Measurements from ENCODE around the gene NEU1. TPM values are rescaled to one million over a fixed set of nuclear protein-coding genes. Genes with fewer than 3 reads are reported as not detected.
A peak's percentile ranks its signal among the peaks of the same experiment; 100 is the strongest.
"Not testable (repeated sequence)": the region's sequence is repeated elsewhere in the genome, so short reads cannot be mapped to it uniquely, and the experiment has no call there.

The NEU1 gene
- total and polyA plus RNA-seq, 2 donors (not counting 1 experiment from before 2014, with no cell fraction given), result 51.2 to 100 TPM

DNA sequence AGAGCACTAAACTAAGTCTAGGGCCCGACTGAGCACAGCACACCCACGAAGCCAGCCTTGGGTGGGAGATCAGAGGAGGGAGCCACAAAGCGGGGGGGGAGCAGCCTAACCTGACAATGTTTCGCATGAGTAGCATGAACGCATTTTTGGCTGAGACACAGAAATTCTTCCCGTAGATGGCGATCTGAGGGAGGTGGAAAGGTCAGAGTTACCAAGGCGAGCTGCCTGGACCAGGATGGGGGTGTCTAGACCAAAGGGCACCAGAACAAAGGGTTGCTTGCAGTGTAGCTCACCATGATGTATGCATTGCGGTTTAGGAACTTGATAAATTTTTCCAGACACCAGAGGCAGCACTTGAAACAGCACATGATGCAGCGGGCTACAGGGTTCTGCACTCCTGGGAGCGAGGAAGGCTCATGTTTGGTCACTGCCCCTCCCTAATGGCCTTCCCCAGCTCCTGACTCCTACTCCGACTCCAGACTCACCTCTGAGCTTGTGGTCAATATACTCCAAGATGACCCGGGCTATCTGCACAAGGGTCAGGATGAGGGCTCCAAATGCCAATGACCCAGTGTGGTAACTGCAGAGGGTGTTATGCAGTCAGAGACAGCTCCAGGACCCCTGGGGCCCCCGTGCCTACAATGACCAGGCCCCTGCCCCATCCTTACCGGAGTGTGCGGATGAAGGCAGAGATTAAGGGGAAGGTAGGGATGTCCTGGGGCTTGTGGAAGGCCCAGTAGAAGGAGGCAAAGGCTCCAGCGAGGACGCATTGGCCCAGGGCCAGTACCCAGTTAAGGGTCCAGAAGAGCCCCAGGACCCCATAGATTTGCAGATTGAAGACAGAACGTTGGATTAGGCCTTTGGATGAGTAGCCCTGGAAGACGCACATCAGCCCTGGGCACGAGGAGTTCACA lies 2.8 kb upstream of the NEU1 start:
- Histone ChIP-seq H3K27me3 (ENCODE audit: control insufficient read depth, insufficient read depth, low read length) (no peaks in the 10 kb centered on the region), H3K27ac (ENCODE audit: insufficient read depth, low read length) (no peak overlapping the region), H3K4me1 (ENCODE audit: control insufficient read depth, extremely low read depth, insufficient read depth, low read length) (peaks cover 4% of the 10 kb centered on the region), H3K36me3 (ENCODE audit: control insufficient read depth, insufficient read depth, low read length) (no peaks in the 10 kb centered on the region), H3K9ac (ENCODE audit: insufficient read depth, low read length) (no peak overlapping the region), H3K4me3 (replicated peaks in 1 of 4; ENCODE audit: control extremely low read depth in 1 of 4, insufficient read depth in 1 of 4, low read depth in 3 of 4, low read length in 4 of 4) (no peak overlapping the region), H4K20me1 (ENCODE audit: control insufficient read depth, extremely low read depth, insufficient read depth, low read length) (no peaks in the 10 kb centered on the region), H2AFZ (ENCODE audit: low read length) (no peak overlapping the region), H3K4me2 (ENCODE audit: extremely low read depth, insufficient read depth, low read length) (no peak overlapping the region), H3K9me3 (ENCODE audit: control insufficient read depth, insufficient read depth, low read depth, low read length) (no peaks in the 10 kb centered on the region), H3K79me2 (ENCODE audit: control insufficient read depth, insufficient read depth, low read length) (peaks cover 6% of the 10 kb centered on the region)
- TF ChIP-seq, protein P1, sequence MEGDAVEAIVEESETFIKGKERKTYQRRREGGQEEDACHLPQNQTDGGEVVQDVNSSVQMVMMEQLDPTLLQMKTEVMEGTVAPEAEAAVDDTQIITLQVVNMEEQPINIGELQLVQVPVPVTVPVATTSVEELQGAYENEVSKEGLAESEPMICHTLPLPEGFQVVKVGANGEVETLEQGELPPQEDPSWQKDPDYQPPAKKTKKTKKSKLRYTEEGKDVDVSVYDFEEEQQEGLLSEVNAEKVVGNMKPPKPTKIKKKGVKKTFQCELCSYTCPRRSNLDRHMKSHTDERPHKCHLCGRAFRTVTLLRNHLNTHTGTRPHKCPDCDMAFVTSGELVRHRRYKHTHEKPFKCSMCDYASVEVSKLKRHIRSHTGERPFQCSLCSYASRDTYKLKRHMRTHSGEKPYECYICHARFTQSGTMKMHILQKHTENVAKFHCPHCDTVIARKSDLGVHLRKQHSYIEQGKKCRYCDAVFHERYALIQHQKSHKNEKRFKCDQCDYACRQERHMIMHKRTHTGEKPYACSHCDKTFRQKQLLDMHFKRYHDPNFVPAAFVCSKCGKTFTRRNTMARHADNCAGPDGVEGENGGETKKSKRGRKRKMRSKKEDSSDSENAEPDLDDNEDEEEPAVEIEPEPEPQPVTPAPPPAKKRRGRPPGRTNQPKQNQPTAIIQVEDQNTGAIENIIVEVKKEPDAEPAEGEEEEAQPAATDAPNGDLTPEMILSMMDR (conservative IDR thresholded peaks at IDR 0.05 in 1 of 2, IDR thresholded peaks at IDR 0.05 in 1 of 2; ENCODE audit: low read depth in 1 of 2, low read length in 2 of 2), result no peak
- TF ChIP-seq EZH2 (IDR thresholded peaks at IDR 0.05; ENCODE audit: low read length, missing control alignments), result no peak
- peak in 1 of 2 donors; percentile 25 for DNase-seq (ENCODE audit: low read depth in 2 of 2)

DNA sequence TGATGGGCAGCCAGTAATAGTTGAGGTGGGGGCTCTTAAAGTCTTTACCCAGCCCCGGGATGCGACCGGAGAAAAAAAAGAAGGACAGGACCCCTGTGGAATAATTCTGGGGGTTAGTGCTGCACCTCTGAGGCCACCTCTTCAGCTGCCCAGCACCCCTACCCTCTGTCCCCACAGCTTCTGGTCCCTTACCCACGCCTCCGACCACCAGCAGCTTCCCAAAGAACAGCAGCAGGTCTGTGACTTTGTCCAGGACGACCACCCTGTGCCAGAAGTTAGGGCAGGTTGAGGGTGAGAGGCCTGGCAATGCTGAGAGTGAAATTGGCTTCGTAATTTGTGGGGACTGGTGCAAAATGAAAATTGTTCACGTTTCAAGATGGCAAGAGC lies 2.2 kb upstream of the NEU1 start:
- Histone ChIP-seq H3K27me3 (ENCODE audit: control insufficient read depth, insufficient read depth, low read length) (no peaks in the 10 kb centered on the region), H4K20me1 (ENCODE audit: control insufficient read depth, extremely low read depth, insufficient read depth, low read length) (no peaks in the 10 kb centered on the region), H3K36me3 (ENCODE audit: control insufficient read depth, insufficient read depth, low read length) (peaks cover 3% of the 10 kb centered on the region), H3K4me1 (ENCODE audit: control insufficient read depth, extremely low read depth, insufficient read depth, low read length) (peaks cover 4% of the 10 kb centered on the region), H3K4me2 (ENCODE audit: extremely low read depth, insufficient read depth, low read length) (no peak overlapping the region), H3K4me3 (replicated peaks in 1 of 4; ENCODE audit: control extremely low read depth in 1 of 4, insufficient read depth in 1 of 4, low read depth in 3 of 4, low read length in 4 of 4) (no peak overlapping the region), H3K9me3 (ENCODE audit: control insufficient read depth, insufficient read depth, low read depth, low read length) (no peaks in the 10 kb centered on the region), H3K79me2 (ENCODE audit: control insufficient read depth, insufficient read depth, low read length) (peaks cover 6% of the 10 kb centered on the region), H3K9ac (ENCODE audit: insufficient read depth, low read length) (no peak overlapping the region), H2AFZ (ENCODE audit: low read length) (no peak overlapping the region), H3K27ac (ENCODE audit: insufficient read depth, low read length) (no peak overlapping the region)
- no peak for DNase-seq (ENCODE audit: low read depth in 2 of 2)
- TF ChIP-seq, protein P1 (conservative IDR thresholded peaks at IDR 0.05 in 1 of 2, IDR thresholded peaks at IDR 0.05 in 1 of 2; ENCODE audit: low read depth in 1 of 2, low read length in 2 of 2), result no peak
- TF ChIP-seq EZH2 (IDR thresholded peaks at IDR 0.05; ENCODE audit: low read length, missing control alignments), result no peak

DNA sequence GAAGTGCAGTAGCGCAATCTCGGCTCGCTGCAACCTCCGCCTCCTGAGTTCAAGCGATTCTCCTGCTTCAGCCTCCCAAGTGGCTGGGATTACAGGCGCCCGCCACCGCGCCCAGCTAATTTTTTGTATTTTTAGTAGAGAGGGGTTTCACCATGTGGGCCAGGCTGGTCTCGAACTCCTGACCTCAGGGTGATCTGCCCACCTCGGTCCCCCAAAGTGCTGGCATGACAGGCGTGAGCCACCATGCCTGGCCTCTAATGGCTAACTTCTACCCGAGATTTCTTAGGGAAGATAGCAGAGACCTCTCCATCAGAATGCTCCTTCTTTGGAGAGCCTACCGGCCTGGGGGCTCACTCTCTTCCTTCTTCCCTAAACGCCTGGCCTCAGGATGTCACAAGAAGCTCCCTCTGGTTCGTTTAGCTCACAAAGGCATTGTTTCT lies 1.5 kb upstream of the NEU1 start:
- not testable (repeated sequence) for H2AFZ ChIP-seq (ENCODE audit: low read length); H3K79me2 ChIP-seq (ENCODE audit: control insufficient read depth, insufficient read depth, low read length); H3K9me3 ChIP-seq (ENCODE audit: control insufficient read depth, insufficient read depth, low read depth, low read length); DNase-seq (ENCODE audit: low read depth in 2 of 2); H3K9ac ChIP-seq (ENCODE audit: insufficient read depth, low read length); H4K20me1 ChIP-seq (ENCODE audit: control insufficient read depth, extremely low read depth, insufficient read depth, low read length); H3K27me3 ChIP-seq (ENCODE audit: control insufficient read depth, insufficient read depth, low read length); H3K27ac ChIP-seq (ENCODE audit: insufficient read depth, low read length); H3K4me1 ChIP-seq (ENCODE audit: control insufficient read depth, extremely low read depth, insufficient read depth, low read length)
- H3K36me3 ChIP-seq (ENCODE audit: control insufficient read depth, insufficient read depth, low read length), result peaks cover 10% of the 10 kb centered on the region
- peak overlapping the region; percentile 57 to 89 (median 62) for H3K4me3 ChIP-seq (replicated peaks in 1 of 4; ENCODE audit: control extremely low read depth in 1 of 4, insufficient read depth in 1 of 4, low read depth in 3 of 4, low read length in 4 of 4)
- H3K4me2 ChIP-seq (ENCODE audit: extremely low read depth, insufficient read depth, low read length), result peak overlapping the region; percentile 90
